SU-DHL-6 (cell line): ENCODE results near the gene TMEM248.
"Not testable (repeated sequence)": the region's sequence is repeated elsewhere in the genome, so short reads cannot be mapped to it uniquely, and the experiment has no call there.

Experiments
- CTCF ChIP-seq: fragments of 200-600 bp; sonication (generic); IDR thresholded peaks from one replicate; pipeline ENCODE4 v1.5.1; 2017; ENCODE audit warnings: antibody characterized with exemption, mild to moderate bottlenecking, low read length, moderate library complexity; ENCODE audit not compliant: insufficient read depth, poor library complexity, severe bottlenecking
- EZH2phosphoT487 ChIP-seq: fragments of 200-600 bp; sonication (generic), shearing (Covaris generic); conservative IDR thresholded peaks from 2 replicates; pipeline ENCODE4 v1.6.1; 2018; ENCODE audit warnings: mild to moderate bottlenecking, antibody characterized with exemption, low read length, moderate library complexity, mixed read lengths

DNA sequence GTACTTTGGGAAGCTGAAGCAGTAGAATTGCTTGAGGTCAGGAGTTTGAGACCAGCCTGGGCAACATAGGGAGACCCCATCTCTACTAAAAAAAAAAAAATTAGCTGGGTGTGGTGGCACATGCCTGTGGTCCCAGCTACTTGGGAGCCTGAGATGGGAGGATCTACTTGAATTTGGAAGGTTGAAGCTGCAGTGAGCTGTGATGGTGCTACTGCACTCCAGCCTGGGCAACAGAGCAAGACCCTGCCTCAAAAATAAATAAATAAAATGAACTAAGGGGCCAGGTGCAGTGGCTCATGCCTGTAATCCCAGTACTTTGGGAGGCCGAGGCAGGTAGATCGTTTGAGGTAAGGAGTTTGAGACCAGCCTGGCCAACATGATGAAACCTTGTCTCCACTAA lies 9.8 kb upstream of the TMEM248 start:
- not testable (repeated sequence) for TF ChIP-seq CTCF, EZH2phosphoT487
